ENCODE measurements around the gene CILP. TPM values are rescaled to one million over a fixed set of nuclear protein-coding genes. Genes with fewer than 3 reads are reported as not detected.

The CILP gene
- total RNA-seq, 1 donor from 2014 or later, result 0.02 TPM

DNA sequence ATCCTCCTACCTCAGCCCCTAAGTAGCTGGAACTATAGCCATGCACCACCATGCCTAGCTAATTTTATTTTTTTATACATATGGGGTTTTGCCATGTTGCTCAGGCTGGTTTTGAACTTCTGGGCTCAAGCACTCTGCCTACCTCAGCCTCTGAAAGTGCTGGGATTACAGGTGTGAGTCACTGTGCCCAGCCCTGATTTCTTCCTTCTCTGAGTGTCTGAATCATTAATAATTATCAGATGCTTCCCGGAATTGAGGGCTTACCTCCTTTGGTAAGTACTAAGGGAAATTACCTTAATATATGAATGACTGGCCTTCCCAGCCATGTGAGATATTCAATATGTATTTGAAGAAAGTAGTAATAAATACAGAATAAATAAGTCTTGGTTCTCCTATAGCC lies 33.4 kb downstream of the CILP start:
- H3K4me3 Mint-ChIP-seq, result no peak overlapping the region
- DNase-seq, result no peak
- no peak overlapping the region for H3K27ac Mint-ChIP-seq
- peaks cover 30% of the 10 kb centered on the region for H3K36me3 Mint-ChIP-seq (ENCODE audit: low read depth)
- no peaks in the 10 kb centered on the region for H3K9me3 Mint-ChIP-seq
- peaks cover 10% of the 10 kb centered on the region for H3K4me1 Mint-ChIP-seq
- H3K27me3 Mint-ChIP-seq, result no peaks in the 10 kb centered on the region
- intact Hi-C loops (cut with micrococcal nuclease), result no loop called here

DNA sequence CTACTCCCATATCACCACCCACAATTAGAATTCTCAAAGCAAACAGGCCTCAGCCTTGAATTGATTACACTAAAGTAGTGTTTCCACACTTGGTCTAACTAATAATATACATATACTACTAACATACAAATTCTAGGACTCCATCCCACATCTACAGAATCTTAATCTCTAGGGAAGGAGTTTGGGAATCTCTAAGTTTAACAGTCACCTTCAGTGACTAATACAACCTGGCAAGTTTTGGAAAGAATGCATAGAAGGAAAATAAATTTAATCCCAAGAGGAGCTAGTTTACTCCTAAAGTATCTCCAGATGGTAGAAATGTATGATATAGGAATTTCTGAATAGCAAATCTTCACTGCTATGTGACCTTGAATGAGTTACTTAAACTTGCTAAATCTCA lies 35.2 kb downstream of the CILP start:
- H3K9me3 Mint-ChIP-seq, result no peaks in the 10 kb centered on the region
- H3K4me1 Mint-ChIP-seq, result peaks cover 2% of the 10 kb centered on the region
- intact Hi-C loops (cut with micrococcal nuclease), result no loop called here
- peaks cover 35% of the 10 kb centered on the region for H3K36me3 Mint-ChIP-seq (ENCODE audit: low read depth)
- no peak for DNase-seq
- H3K27ac Mint-ChIP-seq, result no peak overlapping the region
- H3K27me3 Mint-ChIP-seq, result no peaks in the 10 kb centered on the region
- H3K4me3 Mint-ChIP-seq, result no peak overlapping the region

DNA sequence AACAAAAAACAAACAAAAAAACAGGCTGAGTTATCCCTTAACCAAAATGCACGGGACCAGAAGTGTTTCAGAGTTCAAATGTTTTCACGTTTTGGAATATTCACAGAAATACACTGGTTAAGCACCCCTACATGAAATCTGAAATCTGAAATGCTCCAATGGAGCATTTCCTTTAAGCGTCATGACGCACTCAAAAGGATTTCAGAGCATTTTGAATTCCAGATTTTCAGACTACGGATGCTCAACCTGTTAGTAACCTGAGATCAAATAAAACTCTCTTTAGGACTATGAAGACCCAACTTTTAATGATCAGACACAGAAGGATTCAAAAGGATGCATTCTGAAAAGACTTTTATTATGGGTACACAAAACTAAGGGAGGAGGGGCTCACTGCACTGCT lies 35.8 kb downstream of the CILP start:
- no peak overlapping the region for H3K27ac Mint-ChIP-seq
- intact Hi-C loops (cut with micrococcal nuclease), result no loop called here
- H3K36me3 Mint-ChIP-seq (ENCODE audit: low read depth), result peaks cover 35% of the 10 kb centered on the region
- H3K9me3 Mint-ChIP-seq, result no peaks in the 10 kb centered on the region
- H3K4me1 Mint-ChIP-seq, result peaks cover 1% of the 10 kb centered on the region
- H3K27me3 Mint-ChIP-seq, result no peaks in the 10 kb centered on the region
- H3K4me3 Mint-ChIP-seq, result no peak overlapping the region
- DNase-seq, result no peak

DNA sequence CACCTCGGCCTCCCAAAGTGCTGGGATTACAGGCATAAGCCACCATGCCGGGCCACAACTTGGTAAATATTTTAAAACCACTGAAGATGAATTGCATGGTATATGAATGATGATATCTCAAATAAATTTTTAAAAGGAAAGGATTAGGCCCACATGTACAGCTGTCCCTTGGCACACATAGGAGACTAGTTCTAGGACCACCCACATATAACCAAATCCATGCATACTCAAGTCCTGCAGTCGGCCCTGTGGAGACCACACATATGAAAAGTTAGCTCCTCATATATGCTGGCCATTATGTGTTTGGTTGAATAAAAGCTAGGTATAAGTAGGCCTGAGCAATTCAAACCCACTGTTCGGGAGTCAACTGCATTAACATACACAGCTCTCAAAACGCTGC lies 36.8 kb downstream of the CILP start:
- H3K27ac Mint-ChIP-seq, result no peak overlapping the region
- peaks cover 35% of the 10 kb centered on the region for H3K36me3 Mint-ChIP-seq (ENCODE audit: low read depth)
- no peaks in the 10 kb centered on the region for H3K27me3 Mint-ChIP-seq
- no peaks in the 10 kb centered on the region for H3K9me3 Mint-ChIP-seq
- peaks cover 1% of the 10 kb centered on the region for H3K4me1 Mint-ChIP-seq
- no peak for DNase-seq
- intact Hi-C loops (cut with micrococcal nuclease), result no loop called here
- no peak overlapping the region for H3K4me3 Mint-ChIP-seq

DNA sequence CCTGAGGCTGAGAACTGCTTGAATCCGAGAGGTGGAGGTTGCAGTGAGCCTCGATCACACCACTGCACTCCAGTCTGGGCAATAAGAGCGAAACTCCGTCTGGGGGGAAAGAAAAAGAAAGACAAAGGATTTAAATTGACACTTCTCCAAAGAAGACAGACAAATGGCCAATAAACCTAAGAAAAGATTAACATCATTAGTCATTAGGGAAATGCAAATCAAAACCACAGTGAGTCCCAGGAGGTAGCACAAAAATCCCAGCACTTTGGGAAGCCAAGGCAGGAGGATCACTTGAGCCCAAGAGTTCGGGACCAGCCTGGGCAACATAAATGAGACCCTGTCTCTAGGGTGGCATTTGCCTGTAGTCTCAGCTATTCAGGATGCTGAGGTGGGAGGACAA lies 38.7 kb downstream of the CILP start:
- peaks cover 35% of the 10 kb centered on the region for H3K36me3 Mint-ChIP-seq (ENCODE audit: low read depth)
- DNase-seq, result no peak
- H3K9me3 Mint-ChIP-seq, result no peaks in the 10 kb centered on the region

DNA sequence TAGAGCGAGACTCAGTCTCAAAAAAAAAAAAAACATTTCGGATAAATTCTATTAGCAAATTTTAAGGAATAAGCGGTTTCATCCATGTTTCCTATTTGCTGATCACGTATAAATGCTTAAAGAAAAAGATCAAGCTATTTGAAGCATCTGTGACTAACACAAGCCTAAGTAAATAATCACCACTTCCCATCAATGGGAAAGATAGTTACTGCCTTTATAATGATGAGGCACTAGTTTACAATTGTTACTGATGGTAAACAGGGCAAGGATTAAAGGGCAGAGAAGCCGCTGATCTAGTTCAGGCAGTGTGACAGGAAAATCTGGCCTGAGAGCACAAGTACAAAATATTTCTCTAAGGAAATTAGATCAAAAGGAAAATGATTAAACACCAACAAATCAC lies 39.8 kb downstream of the CILP start:
- DNase-seq, result no peak
- intact Hi-C loops (cut with micrococcal nuclease), result no loop called here
- H3K36me3 Mint-ChIP-seq (ENCODE audit: low read depth), result peaks cover 36% of the 10 kb centered on the region
- H3K27ac Mint-ChIP-seq, result no peak overlapping the region
- H3K4me1 Mint-ChIP-seq, result no peaks in the 10 kb centered on the region
- H3K9me3 Mint-ChIP-seq, result no peaks in the 10 kb centered on the region
- H3K27me3 Mint-ChIP-seq, result no peaks in the 10 kb centered on the region
- no peak overlapping the region for H3K4me3 Mint-ChIP-seq

More for the DNA sequence above, 38.7 kb downstream of the CILP start:
- no peak overlapping the region for H3K27ac Mint-ChIP-seq
- no peak overlapping the region for H3K4me3 Mint-ChIP-seq
- intact Hi-C loops (cut with micrococcal nuclease), result no loop called here
- no peaks in the 10 kb centered on the region for H3K27me3 Mint-ChIP-seq
- no peaks in the 10 kb centered on the region for H3K4me1 Mint-ChIP-seq

DNA sequence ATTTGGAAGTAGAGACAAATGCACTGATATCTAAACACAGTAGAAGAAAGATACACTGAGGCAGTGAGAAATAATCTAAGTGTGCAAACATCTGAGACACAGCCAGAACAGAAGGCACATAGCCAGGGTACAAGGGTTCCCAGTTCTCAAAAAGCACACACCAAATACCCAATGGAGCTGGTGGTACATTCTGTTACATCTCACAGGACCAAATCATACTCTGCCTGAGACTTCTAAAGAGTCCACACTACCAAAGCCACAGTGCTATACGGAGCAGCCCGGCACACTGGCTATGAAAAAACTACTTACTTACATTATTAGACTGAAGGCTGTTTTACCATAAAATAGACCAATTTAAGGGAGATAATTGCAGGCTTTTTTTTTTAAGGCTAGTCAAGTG lies 45.4 kb downstream of the CILP start:
- Mint-ChIP-seq H3K27ac (no peak overlapping the region), H3K36me3 (ENCODE audit: low read depth) (peaks cover 26% of the 10 kb centered on the region), H3K27me3 (no peaks in the 10 kb centered on the region), H3K4me1 (no peaks in the 10 kb centered on the region), H3K4me3 (no peak overlapping the region), H3K9me3 (no peaks in the 10 kb centered on the region)
- DNase-seq, result no peak
- intact Hi-C loops (cut with micrococcal nuclease), result no loop called here

DNA sequence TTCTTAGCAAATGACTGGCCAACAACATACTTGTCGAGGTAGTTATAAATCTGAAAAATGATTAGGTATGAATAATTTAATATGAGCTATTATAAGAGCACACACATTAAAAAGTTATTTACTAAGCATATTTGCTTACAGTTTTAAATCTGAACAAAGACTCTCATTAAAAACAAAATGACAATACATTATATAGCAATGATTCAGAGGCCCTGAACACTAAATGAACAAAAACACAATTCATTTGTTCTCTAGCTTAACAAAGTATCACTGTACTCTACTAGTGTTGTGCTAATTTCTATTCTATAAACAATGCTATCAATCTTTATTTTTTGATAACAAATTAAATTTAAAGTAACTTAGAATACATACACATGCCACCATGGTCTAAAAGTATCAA lies 47.1 kb downstream of the CILP start:
- H3K27ac Mint-ChIP-seq, result no peak overlapping the region
- H3K4me1 Mint-ChIP-seq, result no peaks in the 10 kb centered on the region
- peaks cover 28% of the 10 kb centered on the region for H3K36me3 Mint-ChIP-seq (ENCODE audit: low read depth)
- intact Hi-C loops (cut with micrococcal nuclease), result no loop called here
- H3K27me3 Mint-ChIP-seq, result no peaks in the 10 kb centered on the region
- DNase-seq, result no peak
- no peaks in the 10 kb centered on the region for H3K9me3 Mint-ChIP-seq
- no peak overlapping the region for H3K4me3 Mint-ChIP-seq

DNA sequence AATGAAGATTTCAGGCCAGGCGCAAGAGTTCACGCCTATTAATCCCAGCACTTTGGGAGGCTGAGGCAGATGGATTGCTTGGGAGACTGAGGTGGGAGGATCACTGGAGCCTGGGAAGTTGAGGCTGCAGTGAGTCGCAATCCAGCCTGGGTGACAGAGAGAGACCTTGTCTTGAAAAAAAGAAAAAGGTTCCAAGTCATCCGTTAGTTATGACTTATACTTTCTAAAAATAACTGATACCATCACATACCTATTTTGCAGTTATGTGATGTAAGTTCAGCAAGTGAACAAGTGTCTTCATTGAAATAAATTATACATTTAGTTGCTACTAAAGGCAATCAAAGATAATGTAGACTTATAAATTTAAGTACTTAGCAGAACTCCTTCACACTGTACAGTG lies 48.2 kb downstream of the CILP start:
- DNase-seq, result no peak
- intact Hi-C loops (cut with micrococcal nuclease), result no loop called here
- Mint-ChIP-seq H3K9me3 (no peaks in the 10 kb centered on the region), H3K4me3 (no peak overlapping the region), H3K36me3 (ENCODE audit: low read depth) (peaks cover 28% of the 10 kb centered on the region), H3K4me1 (no peaks in the 10 kb centered on the region), H3K27me3 (no peaks in the 10 kb centered on the region), H3K27ac (no peak overlapping the region)

DNA sequence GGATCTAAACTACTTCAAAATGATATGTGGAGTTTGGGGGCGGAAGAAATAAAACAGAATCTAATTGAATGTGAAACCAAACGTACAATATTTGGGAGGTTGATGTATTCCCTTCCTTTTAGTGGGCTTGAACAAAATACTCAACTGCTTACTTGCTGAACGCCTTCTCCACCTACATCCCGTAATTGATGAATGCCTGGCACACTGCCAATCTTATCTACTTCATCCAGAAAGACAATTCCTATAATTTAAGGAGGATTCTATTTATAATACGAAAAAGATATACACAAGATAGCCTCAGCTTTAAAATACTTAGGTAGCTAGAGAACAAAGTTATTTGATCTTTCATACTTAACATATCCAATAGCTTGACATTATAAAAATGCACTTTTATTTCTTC lies 54.6 kb downstream of the CILP start:
- no peak for DNase-seq
- Mint-ChIP-seq H3K36me3 (ENCODE audit: low read depth) (peaks cover 46% of the 10 kb centered on the region), H3K4me3 (no peak overlapping the region), H3K27ac (no peak overlapping the region), H3K4me1 (no peaks in the 10 kb centered on the region), H3K9me3 (no peaks in the 10 kb centered on the region), H3K27me3 (no peaks in the 10 kb centered on the region)
- intact Hi-C loops (cut with micrococcal nuclease), result no loop called here

DNA sequence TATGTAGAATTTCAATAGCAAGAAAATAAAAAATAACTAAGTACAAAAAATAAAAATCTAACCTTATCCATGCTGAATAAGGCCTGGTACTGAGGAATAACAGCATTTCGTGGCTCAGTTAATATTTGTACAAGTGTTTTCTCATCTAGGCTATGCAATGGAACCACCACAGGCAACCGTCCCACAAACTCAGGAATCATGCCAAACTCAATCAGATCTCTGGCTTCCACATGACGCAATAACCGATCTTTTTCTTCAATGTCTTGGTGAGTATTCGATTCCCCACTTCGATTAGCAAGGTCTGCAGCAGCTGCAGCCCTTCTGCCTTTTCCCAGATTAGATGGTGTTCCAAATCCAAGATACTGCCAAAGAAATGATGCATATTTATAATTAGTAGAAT lies 56.6 kb downstream of the CILP start:
- intact Hi-C loops (cut with micrococcal nuclease), result no loop called here
- peaks cover 44% of the 10 kb centered on the region for H3K36me3 Mint-ChIP-seq (ENCODE audit: low read depth)

DNA sequence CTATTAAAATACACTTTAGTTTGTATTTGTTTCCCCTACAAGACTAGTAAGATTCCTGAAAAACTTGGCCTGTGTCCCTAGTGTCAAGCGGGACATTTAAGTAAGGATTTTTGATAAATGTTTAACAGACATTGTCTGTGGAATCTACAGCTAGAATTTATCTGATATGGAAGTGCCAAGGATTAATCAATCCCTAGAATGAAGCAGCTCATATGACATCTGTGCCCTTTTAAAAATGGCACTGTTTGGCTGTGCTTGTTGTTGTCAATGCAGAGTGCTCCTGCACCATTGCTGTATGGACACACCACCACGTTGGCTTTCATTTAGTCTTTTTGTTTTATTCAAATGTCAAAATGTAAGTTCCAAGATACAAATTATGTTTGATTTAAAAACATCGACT lies 63.4 kb downstream of the CILP start:
- no peak for DNase-seq
- Mint-ChIP-seq H3K4me3 (no peak overlapping the region), H3K36me3 (ENCODE audit: low read depth) (peaks cover 27% of the 10 kb centered on the region), H3K9me3 (no peaks in the 10 kb centered on the region), H3K27me3 (no peaks in the 10 kb centered on the region), H3K4me1 (no peaks in the 10 kb centered on the region), H3K27ac (no peak overlapping the region)
- intact Hi-C loops (cut with micrococcal nuclease), result no loop called here

More for the DNA sequence above, 56.6 kb downstream of the CILP start:
- no peak overlapping the region for H3K4me3 Mint-ChIP-seq
- H3K27me3 Mint-ChIP-seq, result no peaks in the 10 kb centered on the region
- H3K27ac Mint-ChIP-seq, result no peak overlapping the region
- H3K9me3 Mint-ChIP-seq, result no peaks in the 10 kb centered on the region
- no peak for DNase-seq
- no peaks in the 10 kb centered on the region for H3K4me1 Mint-ChIP-seq

DNA sequence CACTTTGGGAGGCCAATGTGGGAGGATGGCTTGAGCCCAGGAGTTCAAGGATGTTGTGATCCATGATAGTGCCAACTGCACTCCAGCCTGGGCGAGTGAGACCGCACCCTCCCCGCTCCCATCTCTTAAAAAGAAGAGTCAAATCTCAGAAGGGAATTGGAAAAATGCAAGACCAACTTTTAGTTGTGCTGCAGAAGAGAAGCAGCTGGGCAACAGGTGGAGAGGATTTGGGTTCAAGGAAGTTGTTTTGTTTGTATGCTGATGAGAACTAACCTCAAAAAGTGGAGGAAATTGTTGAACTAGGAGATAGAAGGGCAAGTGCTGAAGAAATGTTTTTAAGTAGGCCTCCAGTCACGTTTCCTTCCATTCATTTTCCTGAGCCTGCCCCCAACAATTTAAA lies 64.8 kb downstream of the CILP start:
- Mint-ChIP-seq H3K9me3 (no peaks in the 10 kb centered on the region), H3K4me1 (no peaks in the 10 kb centered on the region), H3K27me3 (no peaks in the 10 kb centered on the region), H3K36me3 (ENCODE audit: low read depth) (peaks cover 19% of the 10 kb centered on the region), H3K4me3 (no peak overlapping the region), H3K27ac (no peak overlapping the region)
- intact Hi-C loops (cut with micrococcal nuclease), result no loop called here
- DNase-seq, result no peak
